ENCODE measurements around the gene ZNF33B. TPM values are rescaled to one million over a fixed set of nuclear protein-coding genes. Genes with fewer than 3 reads are reported as not detected.

ZNF33B gene
- total and polyA plus RNA-seq, 2 experiments from 2014 or later: 9.9 to 18.7 TPM

DNA sequence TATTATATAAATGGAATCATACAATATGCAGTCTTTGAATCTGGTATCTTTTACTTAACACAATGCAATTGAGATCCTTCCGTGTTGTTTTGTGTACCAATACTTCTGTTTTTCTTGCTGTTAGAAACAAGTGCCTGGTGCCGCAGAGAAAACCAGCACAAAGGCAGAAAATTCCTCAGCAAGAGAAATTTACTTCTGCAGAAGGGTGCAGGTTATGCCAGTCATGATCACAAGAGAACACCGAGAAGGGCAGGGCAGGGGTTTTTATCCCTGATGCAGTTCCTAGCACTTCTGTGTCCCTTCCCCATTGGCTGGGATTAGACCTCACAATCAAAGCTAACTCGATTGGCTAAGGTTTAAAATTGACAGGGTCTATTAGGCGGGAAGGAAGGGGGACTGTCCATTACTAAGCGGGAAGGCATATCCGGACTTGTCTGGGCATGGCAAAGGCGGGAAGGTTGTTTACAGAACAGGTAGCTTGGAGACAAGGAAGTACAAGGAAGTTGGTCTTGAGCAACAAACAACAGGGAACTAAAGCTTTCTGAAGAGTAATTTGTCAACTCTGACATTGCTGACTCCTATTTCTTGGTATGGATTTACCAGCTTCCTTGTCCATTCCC lies 2.4 kb upstream of the ZNF33B start:
- Histone ChIP-seq H4K20me1 (ENCODE audit: insufficient read depth, poor library complexity, severe bottlenecking) (no peaks in the 10 kb centered on the region), H3K36me3 (replicated peaks; ENCODE audit: insufficient read depth, low read depth) (no peaks in the 10 kb centered on the region), H3K79me2 (peaks cover 23% of the 10 kb centered on the region), H3K27ac (peak overlapping the region; percentile 87), H3K4me1 (ENCODE audit: insufficient read depth) (peaks cover 26% of the 10 kb centered on the region), H3K9me3 (ENCODE audit: low read depth) (no peaks in the 10 kb centered on the region), H3K9me2 (replicated peaks; ENCODE audit: insufficient read depth) (no peaks in the 10 kb centered on the region), H3K4me2 (peak overlapping the region; percentile 58), H3K4me3 (no peak overlapping the region), H2AFZ (no peak overlapping the region), H3K27me3 (no peaks in the 10 kb centered on the region)
- DNase-seq (ENCODE audit: low spot score): peak; percentile 20
- WGBS (ENCODE audit: low lambda C conversion rate, missing lambda C conversion rate): 85% methylated on average over 8 of the region's 8 CpGs
- TF ChIP-seq EZH2phosphoT487 (IDR thresholded peaks at IDR 0.05; ENCODE audit: low read depth, severe bottlenecking, unreplicated experiment) (no peak), EZH2 (IDR thresholded peaks at IDR 0.05; ENCODE audit: borderline replicate concordance) (no peak)
- TF ChIP-seq, protein P1, sequence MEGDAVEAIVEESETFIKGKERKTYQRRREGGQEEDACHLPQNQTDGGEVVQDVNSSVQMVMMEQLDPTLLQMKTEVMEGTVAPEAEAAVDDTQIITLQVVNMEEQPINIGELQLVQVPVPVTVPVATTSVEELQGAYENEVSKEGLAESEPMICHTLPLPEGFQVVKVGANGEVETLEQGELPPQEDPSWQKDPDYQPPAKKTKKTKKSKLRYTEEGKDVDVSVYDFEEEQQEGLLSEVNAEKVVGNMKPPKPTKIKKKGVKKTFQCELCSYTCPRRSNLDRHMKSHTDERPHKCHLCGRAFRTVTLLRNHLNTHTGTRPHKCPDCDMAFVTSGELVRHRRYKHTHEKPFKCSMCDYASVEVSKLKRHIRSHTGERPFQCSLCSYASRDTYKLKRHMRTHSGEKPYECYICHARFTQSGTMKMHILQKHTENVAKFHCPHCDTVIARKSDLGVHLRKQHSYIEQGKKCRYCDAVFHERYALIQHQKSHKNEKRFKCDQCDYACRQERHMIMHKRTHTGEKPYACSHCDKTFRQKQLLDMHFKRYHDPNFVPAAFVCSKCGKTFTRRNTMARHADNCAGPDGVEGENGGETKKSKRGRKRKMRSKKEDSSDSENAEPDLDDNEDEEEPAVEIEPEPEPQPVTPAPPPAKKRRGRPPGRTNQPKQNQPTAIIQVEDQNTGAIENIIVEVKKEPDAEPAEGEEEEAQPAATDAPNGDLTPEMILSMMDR (IDR thresholded peaks at IDR 0.05; ENCODE audit: poor library complexity): no peak

DNA sequence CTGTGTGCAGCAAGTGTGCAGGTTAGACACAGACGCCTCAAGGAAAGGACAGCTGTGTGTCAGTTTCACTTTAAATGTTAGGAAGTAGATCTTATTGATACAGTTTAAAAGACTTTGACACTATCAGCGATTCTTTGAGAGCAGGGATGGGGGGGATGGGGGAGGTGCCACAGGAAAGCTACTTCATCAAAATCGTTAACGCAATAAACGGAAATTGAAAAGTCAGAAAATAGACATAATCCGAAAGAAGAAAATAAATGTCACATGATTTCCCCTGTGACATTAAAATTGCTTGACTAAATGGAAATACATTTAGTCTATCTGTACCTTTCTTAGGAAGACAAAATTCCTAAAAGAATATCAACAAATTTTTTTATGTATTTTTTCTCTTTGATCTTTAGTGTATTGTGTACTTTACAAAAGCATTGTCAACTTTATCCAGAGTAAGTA lies 476 bp upstream of the ZNF33B start:
- Histone ChIP-seq H3K27me3 (no peaks in the 10 kb centered on the region), H3K27ac (peak overlapping the region; percentile 98), H3K79me2 (peaks cover 41% of the 10 kb centered on the region), H3K9me2 (replicated peaks; ENCODE audit: insufficient read depth) (no peaks in the 10 kb centered on the region), H3K4me2 (peak overlapping the region; percentile 75), H3K9me3 (ENCODE audit: low read depth) (no peaks in the 10 kb centered on the region), H2AFZ (peak overlapping the region; percentile 66), H4K20me1 (ENCODE audit: insufficient read depth, poor library complexity, severe bottlenecking) (no peaks in the 10 kb centered on the region), H3K4me3 (peak overlapping the region; percentile 49), H3K4me1 (ENCODE audit: insufficient read depth) (peaks cover 13% of the 10 kb centered on the region), H3K36me3 (replicated peaks; ENCODE audit: insufficient read depth, low read depth) (no peaks in the 10 kb centered on the region)
- DNase-seq (ENCODE audit: low spot score): no peak
- TF ChIP-seq EZH2phosphoT487 (IDR thresholded peaks at IDR 0.05; ENCODE audit: low read depth, severe bottlenecking, unreplicated experiment): no peak
- TF ChIP-seq EZH2 (IDR thresholded peaks at IDR 0.05; ENCODE audit: borderline replicate concordance): no peak
- TF ChIP-seq, protein P1 (IDR thresholded peaks at IDR 0.05; ENCODE audit: poor library complexity): no peak
- 2% methylated on average over 6 of the region's 6 CpGs for WGBS (ENCODE audit: low lambda C conversion rate, missing lambda C conversion rate)

DNA sequence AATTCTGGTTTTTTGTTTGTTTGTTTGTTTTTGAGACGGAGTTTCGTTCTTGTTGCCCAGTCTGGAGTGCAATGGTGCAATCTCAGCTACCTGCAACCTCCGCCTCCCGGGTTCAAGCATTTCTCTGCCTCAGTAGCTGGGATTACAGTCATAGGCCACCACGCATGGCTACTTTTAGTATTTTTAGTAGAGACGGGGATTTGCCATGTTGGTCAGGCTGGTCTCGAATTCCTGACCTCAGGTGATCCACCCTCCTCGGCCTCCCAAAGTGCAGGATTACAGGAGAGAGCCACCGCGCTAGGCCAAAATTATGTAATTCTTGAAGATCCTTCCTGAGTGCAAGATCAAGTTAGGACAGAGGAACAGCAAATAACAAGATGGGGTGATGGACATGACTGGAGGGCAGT lies 719 bp downstream of the ZNF33B start:
- Histone ChIP-seq H2AFZ (peak overlapping the region; percentile 71), H3K79me2 (peaks cover 50% of the 10 kb centered on the region)
- 16% methylated on average over 10 of the region's 10 CpGs for WGBS (ENCODE audit: low lambda C conversion rate, missing lambda C conversion rate)

More for the DNA sequence above, 719 bp downstream of the ZNF33B start:
- H3K9me2 ChIP-seq (replicated peaks; ENCODE audit: insufficient read depth): no peaks in the 10 kb centered on the region
- peaks cover 13% of the 10 kb centered on the region for H3K4me1 ChIP-seq (ENCODE audit: insufficient read depth)
- peak overlapping the region; percentile 75 for H3K4me2 ChIP-seq
- no peak for DNase-seq (ENCODE audit: low spot score)
- TF ChIP-seq EZH2phosphoT487 (IDR thresholded peaks at IDR 0.05; ENCODE audit: low read depth, severe bottlenecking, unreplicated experiment) (no peak), EZH2 (IDR thresholded peaks at IDR 0.05; ENCODE audit: borderline replicate concordance) (no peak)
- TF ChIP-seq, protein P1 (IDR thresholded peaks at IDR 0.05; ENCODE audit: poor library complexity): no peak
- peak overlapping the region; percentile 98 for H3K27ac ChIP-seq
- no peaks in the 10 kb centered on the region for H3K36me3 ChIP-seq (replicated peaks; ENCODE audit: insufficient read depth, low read depth)
- no peaks in the 10 kb centered on the region for H4K20me1 ChIP-seq (ENCODE audit: insufficient read depth, poor library complexity, severe bottlenecking)
- H3K4me3 ChIP-seq: peak overlapping the region; percentile 31
- H3K9me3 ChIP-seq (ENCODE audit: low read depth): no peaks in the 10 kb centered on the region
- H3K27me3 ChIP-seq: no peaks in the 10 kb centered on the region

Measured in hepatocyte (in vitro differentiated cells).